GM18907 (cell line): Measurements from ENCODE around the gene SATB1.
"Not testable (repeated sequence)": the region's sequence is repeated elsewhere in the genome, so short reads cannot be mapped to it uniquely, and the experiment has no call there.

ENCODE experiments used
- ATAC-seq: cut with Tn5 transposase; IDR thresholded peaks from one replicate; pipeline ENCODE4 v1.9.1; 2021; ENCODE audit warnings: mild to moderate bottlenecking, moderate library complexity; ENCODE audit not compliant: unreplicated experiment

The SATB1 gene

GRCh38 chr3:18355832-18356231, 69.3 kb downstream of the SATB1 start:
- no peak for ATAC-seq

DNA sequence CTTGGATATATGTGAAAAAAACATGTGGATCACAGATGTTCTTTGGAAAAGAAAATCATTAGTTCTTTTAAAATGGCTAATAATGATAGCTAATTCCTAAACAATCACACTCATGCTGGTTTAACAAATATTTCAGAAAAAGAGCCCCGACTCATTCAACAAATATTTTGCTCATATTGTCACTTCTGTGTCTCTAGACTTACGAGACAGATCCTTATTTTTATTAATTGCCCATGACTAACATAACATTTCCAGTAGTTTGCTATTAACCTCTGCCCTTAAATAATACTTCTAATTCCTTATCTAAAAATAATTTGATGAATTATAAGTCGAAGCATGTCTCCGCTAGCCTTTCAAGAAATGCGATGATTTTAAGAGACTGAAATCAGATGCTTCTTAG, 70.4 kb downstream of the SATB1 start:
- ATAC-seq, result no peak

- ATAC-seq, result no peak
Measured at GRCh38 chr3:18351823-18352744, 73.1 kb downstream of the SATB1 start.

- no peak for ATAC-seq
Measured at GRCh38 chr3:18351069-18351628, 74.0 kb downstream of the SATB1 start.

DNA sequence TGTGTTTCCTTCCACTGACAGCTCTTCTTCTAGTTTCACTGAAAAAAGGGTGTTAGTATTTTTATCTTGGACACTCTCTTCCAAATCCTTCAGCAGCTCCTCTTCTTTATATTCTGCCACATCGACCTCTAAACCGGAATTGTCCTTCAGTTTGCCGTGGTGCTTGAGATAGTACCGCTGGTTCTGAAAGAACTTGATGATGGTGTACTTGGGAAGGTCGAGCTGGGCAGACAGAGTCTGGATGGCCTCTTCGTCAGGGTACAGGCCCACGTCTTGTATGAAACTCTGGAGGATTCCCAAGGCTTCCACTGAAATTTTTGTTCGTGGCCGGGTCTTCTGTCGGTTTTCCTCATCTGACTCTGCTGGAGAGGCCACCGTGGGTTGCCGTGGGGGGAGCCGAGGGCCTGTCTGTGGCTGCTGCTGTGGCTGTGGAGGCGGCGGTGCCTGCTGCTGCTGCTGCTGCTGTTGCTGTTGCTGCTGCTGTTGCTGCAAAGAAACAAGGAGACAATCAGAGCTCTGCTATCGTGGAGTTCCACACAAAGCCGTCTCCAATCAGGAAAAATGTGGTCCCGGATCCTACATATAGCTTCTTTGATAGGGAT, 75.8 kb downstream of the SATB1 start:
- ATAC-seq, result no peak

DNA sequence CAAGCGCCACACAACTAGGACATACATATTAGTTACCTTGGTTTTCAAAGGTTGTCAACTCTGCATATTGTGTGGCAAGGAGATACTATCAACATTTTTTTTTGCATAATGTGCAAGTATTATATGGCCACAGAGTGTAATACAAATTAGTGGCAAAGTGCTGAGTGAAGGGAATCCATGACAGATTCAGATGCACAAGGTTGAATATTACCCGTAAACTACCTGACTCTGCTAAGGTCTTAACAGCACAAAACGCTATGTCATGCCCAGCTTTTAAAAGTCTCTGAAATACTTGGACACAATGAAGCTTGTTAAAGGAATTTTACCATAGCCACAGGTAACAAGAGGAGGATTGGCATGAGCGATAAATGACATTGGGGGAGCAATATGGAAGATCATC, 79.0 kb downstream of the SATB1 start:
- ATAC-seq, result no peak

GRCh38 chr3:18345015-18345367, 80.1 kb downstream of the SATB1 start:
- no peak for ATAC-seq

DNA sequence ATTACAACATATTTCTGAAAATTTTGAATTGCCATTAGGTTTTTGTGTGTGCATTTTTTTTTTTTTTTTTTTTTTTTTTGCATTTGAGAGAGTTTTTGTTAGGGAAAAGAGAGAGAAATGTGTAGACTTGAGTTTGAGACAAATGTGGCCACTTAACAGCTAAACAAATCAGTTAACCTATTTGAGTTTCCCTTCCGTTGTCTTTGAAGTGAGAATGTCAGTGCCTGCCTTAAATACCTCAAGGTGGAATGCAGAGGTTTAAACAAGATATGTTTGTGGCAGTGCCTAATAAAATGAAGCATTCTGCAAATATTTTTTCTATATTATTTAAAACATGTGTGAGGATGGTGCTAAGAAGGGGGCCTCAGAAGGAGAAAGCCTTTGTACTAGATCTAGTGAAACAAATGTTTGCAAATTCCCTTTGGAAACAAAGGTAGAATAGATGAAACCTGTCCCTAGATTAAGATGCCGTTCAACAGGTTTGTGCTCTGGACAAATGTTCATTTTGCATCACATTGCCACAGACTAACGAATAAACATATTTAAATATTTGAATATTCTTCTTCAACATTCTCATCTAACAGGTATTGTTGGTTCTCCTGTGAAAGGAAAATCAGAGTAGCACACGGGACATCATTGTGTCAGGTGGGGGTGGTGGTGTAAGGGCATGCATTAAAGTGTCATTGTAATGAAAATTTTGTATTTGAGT, 80.7 kb downstream of the SATB1 start:
- no peak for ATAC-seq

- ATAC-seq, result no peak
Measured at GRCh38 chr3:18343809-18344208, 81.3 kb downstream of the SATB1 start.

DNA sequence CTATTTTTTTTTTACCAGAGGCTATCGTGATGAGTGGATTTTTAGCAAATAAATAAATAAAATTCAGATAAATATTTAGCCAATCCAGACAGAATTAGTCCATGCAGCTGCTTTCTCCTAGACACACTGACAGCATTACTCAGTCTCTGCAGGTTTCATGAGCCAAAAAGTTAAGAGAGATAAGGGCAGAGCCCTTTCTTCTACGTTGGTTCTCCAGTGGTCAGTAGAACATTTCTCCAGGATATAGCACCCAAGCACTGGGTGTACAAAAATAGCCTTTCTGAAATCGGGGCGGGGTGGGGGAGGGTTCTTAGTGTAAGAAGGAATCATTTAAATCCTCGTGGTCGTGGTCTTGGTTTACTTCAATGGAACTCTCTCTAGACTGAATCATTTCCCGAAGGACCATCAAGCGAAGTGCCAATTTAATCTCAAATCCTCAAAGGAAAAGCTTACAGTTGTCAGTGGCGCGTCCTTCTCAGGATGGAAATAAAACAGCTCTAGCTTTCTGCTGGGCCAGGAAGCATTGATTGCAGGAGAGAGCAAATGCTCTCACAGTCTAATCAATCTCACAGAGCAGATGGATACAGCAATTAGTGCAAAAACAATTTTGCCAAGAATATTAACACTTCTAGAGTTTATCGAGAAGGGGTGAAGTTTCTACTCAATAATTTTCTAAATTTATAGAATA, 86.2 kb downstream of the SATB1 start:
- ATAC-seq, result no peak

DNA sequence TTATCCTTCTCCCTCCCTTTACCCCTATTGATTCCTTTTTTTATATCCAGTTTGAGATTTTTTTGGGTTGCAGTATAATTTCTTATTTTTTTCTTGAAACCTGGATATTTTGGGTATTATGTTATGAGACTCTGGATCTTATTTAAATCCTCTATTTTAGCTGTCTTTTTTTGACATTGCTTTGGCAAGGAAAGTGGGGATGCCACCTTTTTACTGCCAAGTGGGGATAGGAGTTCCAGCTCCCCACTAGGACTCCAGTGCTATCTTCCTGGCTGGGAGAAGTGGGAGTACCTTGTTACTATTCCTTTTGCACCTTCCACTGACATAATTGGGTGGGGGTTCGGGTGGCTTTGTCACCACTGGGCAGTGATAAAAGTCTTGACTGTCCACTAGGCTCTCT, 87.9 kb downstream of the SATB1 start:
- no peak for ATAC-seq

- ATAC-seq, result no peak
Measured at GRCh38 chr3:18334837-18335601, 90.1 kb downstream of the SATB1 start.

- not testable (repeated sequence) for ATAC-seq
Measured at GRCh38 chr3:18330772-18331441, 94.2 kb downstream of the SATB1 start.

GRCh38 chr3:18308096-18308650, 117.0 kb downstream of the SATB1 start:
- ATAC-seq, result no peak

GRCh38 chr3:18307529-18307928, 117.6 kb downstream of the SATB1 start:
- ATAC-seq, result no peak

DNA sequence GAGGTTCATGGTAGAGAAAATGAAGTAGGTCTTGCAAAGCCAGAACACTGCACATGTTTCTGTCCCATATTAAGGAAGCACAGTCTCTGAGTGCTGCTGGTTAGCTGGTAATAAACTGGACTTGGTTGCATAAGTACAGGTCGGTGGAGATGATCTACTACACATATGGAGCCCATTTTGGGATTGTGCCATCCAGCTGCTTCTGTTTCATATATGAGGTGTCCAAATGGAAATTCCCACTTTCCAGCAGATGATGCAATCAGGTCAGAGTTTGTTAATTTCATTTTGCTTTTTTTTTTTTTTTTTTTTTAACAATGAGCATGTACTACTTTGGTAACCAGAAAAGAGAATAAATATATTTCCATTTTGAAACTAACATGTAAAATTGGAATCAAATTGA, 122.6 kb downstream of the SATB1 start:
- no peak for ATAC-seq

- ATAC-seq, result no peak
Measured at GRCh38 chr3:18301781-18302180, 123.4 kb downstream of the SATB1 start.

GRCh38 chr3:18300916-18301315, 124.2 kb downstream of the SATB1 start:
- ATAC-seq, result no peak

- ATAC-seq, result no peak
Measured at GRCh38 chr3:18297126-18297525, 128.0 kb downstream of the SATB1 start.
